CD8-positive, alpha-beta memory T cell (primary cell): Measurements from ENCODE around the gene IL18RAP. TPM values are rescaled to one million over a fixed set of nuclear protein-coding genes. Genes with fewer than 3 reads are reported as not detected.
A peak's percentile ranks its signal among the peaks of the same experiment; 100 is the strongest.

Experiments
- CTCF ChIA-PET: fragments of 350-600 bp; sonication (Branson Sonifier 250); formaldehyde crosslinking; loops from one replicate; lab custom pipeline; 2021; ENCODE audit warnings: antibody characterized with exemption; lab: Charles Lee
- POLR2A ChIA-PET: fragments of 350-600 bp; sonication (Branson Sonifier 250); formaldehyde crosslinking; loops from one replicate; lab custom pipeline; 2021; ENCODE audit warnings: antibody characterized with exemption; lab: Charles Lee
- DNase-seq, 5 donors: peaks; one replicate each; pipeline versions ENCODE4 v3.0.0 to v3.0.0-alpha.2; 2020 to 2022; ENCODE audit warnings: mixed read lengths in 1 of 5
- H3K27ac ChIP-seq: one replicate; pipeline ENCODE4 v1.7.0; 2013; ENCODE audit warnings: low read depth, mild to moderate bottlenecking, low read length, moderate library complexity
- H3K27me3 ChIP-seq: 2 replicates; pipeline ENCODE4 v1.7.0; 2013; ENCODE audit warnings: low read length, mild to moderate bottlenecking; ENCODE audit not compliant: insufficient read depth, poor library complexity, severe bottlenecking
- H3K36me3 ChIP-seq: 2 replicates; pipeline ENCODE4 v1.7.0; 2013; ENCODE audit warnings: mild to moderate bottlenecking, low read length, moderate library complexity; ENCODE audit not compliant: insufficient read depth
- H3K4me1 ChIP-seq: 2 replicates; pipeline ENCODE4 v1.7.0; 2013; ENCODE audit warnings: mild to moderate bottlenecking, low read length, moderate library complexity; ENCODE audit not compliant: insufficient read depth
- H3K4me3 ChIP-seq: 2 replicates; pipeline ENCODE4 v1.7.0; 2013; ENCODE audit warnings: mild to moderate bottlenecking, low read length
- H3K9me3 ChIP-seq: 2 replicates; pipeline ENCODE4 v1.7.0; 2013; ENCODE audit warnings: mild to moderate bottlenecking, low read length
- H3K27ac Mint-ChIP-seq, 8 donors: one replicate each; pipeline ENCODE4 v1.8.0; 2020 to 2021; ENCODE audit warnings: mixed read lengths in 8 of 8, mild to moderate bottlenecking in 6 of 8, inconsistent platforms in 3 of 8, moderate library complexity in 3 of 8
- H3K27me3 Mint-ChIP-seq, 2 donors: one replicate each; pipeline ENCODE4 v1.8.0; 2020 to 2021; ENCODE audit warnings: mixed read lengths in 2 of 2, mild to moderate bottlenecking in 1 of 2, moderate library complexity in 1 of 2
- H3K36me3 Mint-ChIP-seq, 3 donors: one replicate each; pipeline ENCODE4 v1.8.0; 2020 to 2021; ENCODE audit warnings: mixed read lengths in 3 of 3, inconsistent platforms in 1 of 3, mild to moderate bottlenecking in 1 of 3
- H3K4me1 Mint-ChIP-seq, 3 donors: one replicate each; pipeline ENCODE4 v1.8.0; 2020 to 2021; ENCODE audit warnings: mixed read lengths in 3 of 3, inconsistent platforms in 1 of 3, mild to moderate bottlenecking in 1 of 3
- H3K4me3 Mint-ChIP-seq, 7 donors: one replicate each; pipeline ENCODE4 v1.8.0; 2020 to 2021; ENCODE audit warnings: mixed read lengths in 7 of 7, mild to moderate bottlenecking in 6 of 7, moderate library complexity in 4 of 7, inconsistent platforms in 2 of 7
- H3K9me3 Mint-ChIP-seq, 5 donors: one replicate each; pipeline ENCODE4 v1.8.0; 2020 to 2022; ENCODE audit warnings: mixed read lengths in 5 of 5, mild to moderate bottlenecking in 3 of 5, moderate library complexity in 2 of 5, inconsistent platforms in 1 of 5
- polyA plus RNA-seq: library from polyadenylated mRNA; unstranded; fragments of 300-500 nt; fragmentation: Illumina TruSeq; gene quantifications from one replicate; pipeline ENCODE4 v1.2.3, GENCODE V29; 2021
- total RNA-seq, 2 experiments: library from RNA; stranded (reverse); gene quantifications; one replicate each; pipeline ENCODE4 v1.2.3, GENCODE V29; 2021

Gene IL18RAP
- total and polyA plus RNA-seq, 3 experiments from 2014 or later: 4.1 to 14.2 (median 4.9) TPM

- H3K4me1 Mint-ChIP-seq: peaks cover 0 to 5% (median 4%) of the 10 kb centered on the region in 3 donors
- H3K36me3 ChIP-seq: no peaks in the 10 kb centered on the region
- no peak overlapping the region for H3K27ac Mint-ChIP-seq
- no peaks in the 10 kb centered on the region for H3K9me3 ChIP-seq
- no peak overlapping the region for H3K27ac ChIP-seq
- peaks cover 0 to 8% (median 2%) of the 10 kb centered on the region in 3 donors for H3K36me3 Mint-ChIP-seq
- POLR2A ChIA-PET: no interaction called here
- H3K4me1 ChIP-seq: no peaks in the 10 kb centered on the region
- peaks cover 0 to 2% of the 10 kb centered on the region in 2 donors for H3K27me3 Mint-ChIP-seq
- H3K27me3 ChIP-seq: no peaks in the 10 kb centered on the region
- CTCF ChIA-PET: no interaction called here
- no peak for DNase-seq
- H3K9me3 Mint-ChIP-seq: peaks cover 0 to 3% (median 0%) of the 10 kb centered on the region in 5 donors
- H3K4me3 ChIP-seq: no peak overlapping the region
- H3K4me3 Mint-ChIP-seq: no peak overlapping the region
Measured at GRCh38 chr2:102410952-102411351, 12.0 kb upstream of the IL18RAP start.

- Mint-ChIP-seq H3K4me3 (no peak overlapping the region), H3K4me1 (peaks cover 10 to 16% (median 15%) of the 10 kb centered on the region in 3 donors), H3K27me3 (peaks cover 0 to 2% of the 10 kb centered on the region in 2 donors), H3K36me3 (peaks cover 0 to 8% (median 2%) of the 10 kb centered on the region in 3 donors), H3K9me3 (peaks cover 0 to 3% (median 0%) of the 10 kb centered on the region in 5 donors), H3K27ac (no peak overlapping the region)
- Histone ChIP-seq H3K36me3 (no peaks in the 10 kb centered on the region), H3K4me3 (no peak overlapping the region), H3K27me3 (no peaks in the 10 kb centered on the region), H3K9me3 (no peaks in the 10 kb centered on the region), H3K4me1 (peaks cover 8% of the 10 kb centered on the region), H3K27ac (no peak overlapping the region)
- CTCF ChIA-PET: interaction anchor here (0.6 kb wide), 1 partner anchor 535 kb away, joined by 3 read pairs; no protein-coding TSS in a partner anchor
- POLR2A ChIA-PET: no interaction called here
- no peak for DNase-seq
Measured at GRCh38 chr2:102412199-102412598, 10.8 kb upstream of the IL18RAP start.

GRCh38 chr2:102417946-102418345, 5.0 kb upstream of the IL18RAP start:
- H3K27me3 Mint-ChIP-seq: peaks cover 0 to 1% of the 10 kb centered on the region in 2 donors
- H3K36me3 Mint-ChIP-seq: peaks cover 0 to 7% (median 5%) of the 10 kb centered on the region in 3 donors
- H3K9me3 ChIP-seq: no peaks in the 10 kb centered on the region
- peaks cover 55 to 68% (median 62%) of the 10 kb centered on the region in 3 donors for H3K4me1 Mint-ChIP-seq
- peak overlapping the region; percentile 79 to 99 (median 95) for H3K27ac Mint-ChIP-seq
- ChIA-PET CTCF (interaction anchor here (1.5 kb wide), 1 partner anchor 177 kb away, joined by 6 read pairs; no protein-coding TSS in a partner anchor), POLR2A (no interaction called here)
- H3K27ac ChIP-seq: peak overlapping the region; percentile 34
- H3K4me1 ChIP-seq: peaks cover 40% of the 10 kb centered on the region
- H3K27me3 ChIP-seq: no peaks in the 10 kb centered on the region
- H3K9me3 Mint-ChIP-seq: no peaks in the 10 kb centered on the region
- peak overlapping the region; percentile 30 to 94 (median 73) for H3K4me3 Mint-ChIP-seq
- no peak overlapping the region for H3K4me3 ChIP-seq
- H3K36me3 ChIP-seq: no peaks in the 10 kb centered on the region
- DNase-seq: peak in 1 of 5 donors; percentile 49

- Mint-ChIP-seq H3K36me3 (peaks cover 0 to 9% (median 5%) of the 10 kb centered on the region in 3 donors), H3K9me3 (no peaks in the 10 kb centered on the region), H3K4me3 (peak overlapping the region; percentile 60 to 98 (median 94)), H3K27me3 (peaks cover 0 to 1% of the 10 kb centered on the region in 2 donors), H3K27ac (peak overlapping the region; percentile 17 to 94 (median 92)), H3K4me1 (peaks cover 60 to 73% (median 67%) of the 10 kb centered on the region in 3 donors)
- Histone ChIP-seq H3K4me3 (peak overlapping the region; percentile 8), H3K36me3 (no peaks in the 10 kb centered on the region), H3K27me3 (no peaks in the 10 kb centered on the region), H3K4me1 (peaks cover 40% of the 10 kb centered on the region), H3K27ac (peak overlapping the region; percentile 34), H3K9me3 (no peaks in the 10 kb centered on the region)
- DNase-seq: peak in 2 of 5 donors; percentile 45 to 66
- POLR2A ChIA-PET: interaction anchor here (1.1 kb wide), 1 partner anchor 62 kb away, joined by 3 read pairs; no protein-coding TSS in a partner anchor
- CTCF ChIA-PET: interaction anchor here (0.9 to 1.5 kb wide), 2 partner anchors 63 to 178 kb away, joined by 5 to 6 read pairs; partner anchors contain the start of gene IL18R1
Measured at GRCh38 chr2:102418421-102418961, 4.5 kb upstream of the IL18RAP start.

- Histone ChIP-seq H3K27ac (no peak overlapping the region), H3K4me1 (peaks cover 44% of the 10 kb centered on the region), H3K9me3 (no peaks in the 10 kb centered on the region), H3K36me3 (no peaks in the 10 kb centered on the region), H3K27me3 (no peaks in the 10 kb centered on the region), H3K4me3 (no peak overlapping the region)
- Mint-ChIP-seq H3K27ac (peak overlapping the region in 6 of 8 donors; percentile 43 to 100 (median 88)), H3K9me3 (no peaks in the 10 kb centered on the region), H3K27me3 (peaks cover 0 to 1% of the 10 kb centered on the region in 2 donors), H3K4me1 (peaks cover 63 to 85% (median 85%) of the 10 kb centered on the region in 3 donors), H3K4me3 (peak overlapping the region; percentile 63 to 98 (median 94)), H3K36me3 (peaks cover 0 to 9% (median 5%) of the 10 kb centered on the region in 3 donors)
- CTCF ChIA-PET: interaction anchor here (1.1 to 1.5 kb wide), 4 partner anchors 10 to 181 kb away, joined by 3 to 5 read pairs (median 4); no protein-coding TSS in a partner anchor
- POLR2A ChIA-PET: no interaction called here
- DNase-seq: no peak
Measured at GRCh38 chr2:102420290-102420689, 2.7 kb upstream of the IL18RAP start.

- Histone ChIP-seq H3K4me1 (peaks cover 37% of the 10 kb centered on the region), H3K9me3 (no peaks in the 10 kb centered on the region), H3K4me3 (no peak overlapping the region), H3K36me3 (no peaks in the 10 kb centered on the region), H3K27me3 (no peaks in the 10 kb centered on the region), H3K27ac (no peak overlapping the region)
- peak overlapping the region; percentile 43 to 100 (median 89) for H3K27ac Mint-ChIP-seq
- H3K36me3 Mint-ChIP-seq: peaks cover 0 to 9% (median 5%) of the 10 kb centered on the region in 3 donors
- DNase-seq: no peak
- CTCF ChIA-PET: no interaction called here
- H3K4me1 Mint-ChIP-seq: peaks cover 57 to 92% (median 89%) of the 10 kb centered on the region in 3 donors
- H3K4me3 Mint-ChIP-seq: peak overlapping the region; percentile 46 to 98 (median 94)
- no peaks in the 10 kb centered on the region for H3K9me3 Mint-ChIP-seq
- H3K27me3 Mint-ChIP-seq: peaks cover 0 to 1% of the 10 kb centered on the region in 2 donors
- POLR2A ChIA-PET: interaction anchor here (0.6 kb wide), 1 partner anchor 206 kb away, joined by 3 read pairs; no protein-coding TSS in a partner anchor
Measured at GRCh38 chr2:102421890-102422759, 835 bp upstream of the IL18RAP start.

- ChIA-PET CTCF (interaction anchor here (1.2 kb wide), 1 partner anchor 19 kb away, joined by 3 read pairs; no protein-coding TSS in a partner anchor), POLR2A (interaction anchor here (1.1 kb wide), 1 partner anchor 56 kb away, joined by 3 read pairs; no protein-coding TSS in a partner anchor)
- peaks cover 24% of the 10 kb centered on the region for H3K4me1 ChIP-seq
- peak overlapping the region in 7 of 8 donors; percentile 43 to 100 (median 89) for H3K27ac Mint-ChIP-seq
- H3K9me3 ChIP-seq: no peaks in the 10 kb centered on the region
- H3K4me3 Mint-ChIP-seq: peak overlapping the region; percentile 55 to 98 (median 94)
- DNase-seq: no peak
- peaks cover 0 to 1% of the 10 kb centered on the region in 2 donors for H3K27me3 Mint-ChIP-seq
- H3K27ac ChIP-seq: no peak overlapping the region
- H3K9me3 Mint-ChIP-seq: no peaks in the 10 kb centered on the region
- H3K36me3 Mint-ChIP-seq: peaks cover 0 to 10% (median 5%) of the 10 kb centered on the region in 3 donors
- H3K4me1 Mint-ChIP-seq: peaks cover 55 to 91% (median 89%) of the 10 kb centered on the region in 3 donors
- no peak overlapping the region for H3K4me3 ChIP-seq
- H3K27me3 ChIP-seq: no peaks in the 10 kb centered on the region
- H3K36me3 ChIP-seq: no peaks in the 10 kb centered on the region
Measured at GRCh38 chr2:102423368-102423767, 408 bp downstream of the IL18RAP start.
